RWPE2 (cell line): ENCODE measurements around the gene CD79B.
"Not testable (repeated sequence)": the region's sequence is repeated elsewhere in the genome, so short reads cannot be mapped to it uniquely, and the experiment has no call there.

Source experiments
- ATAC-seq: fragments of 200-7000 bp; cut with Tn5 transposase; 3 replicates; pipeline ENCODE4 v1.9.1; 2021; ENCODE audit warnings: low read depth
- DNase-seq: peaks from one replicate; pipeline ENCODE4 v3.0.0-alpha.2; 2020; ENCODE audit warnings: low spot score
- H3K27ac ChIP-seq: fragments of 450-650 bp; 2 replicates; pipeline ENCODE4 v1.5.1; 2017; ENCODE audit warnings: mild to moderate bottlenecking; ENCODE audit not compliant: poor library complexity, severe bottlenecking
- H3K27me3 ChIP-seq: fragments of 250-450 bp; sonication (Bioruptor Pico); 2 replicates; pipeline ENCODE4 v1.5.1; 2021; ENCODE audit warnings: mild to moderate bottlenecking, moderate library complexity; ENCODE audit not compliant: insufficient read depth, poor library complexity, severe bottlenecking
- H3K36me3 ChIP-seq: fragments of 250-450 bp; sonication (Bioruptor Pico); 2 replicates; pipeline ENCODE4 v1.5.1; 2020; ENCODE audit warnings: low read depth, mild to moderate bottlenecking, moderate library complexity
- H3K4me1 ChIP-seq: fragments of 250-450 bp; sonication (Bioruptor Pico); 2 replicates; pipeline ENCODE4 v1.5.1; 2021; ENCODE audit warnings: mild to moderate bottlenecking, moderate library complexity; ENCODE audit not compliant: insufficient read depth, poor library complexity, severe bottlenecking
- H3K4me3 ChIP-seq: fragments of 250-450 bp; sonication (Bioruptor Pico); 2 replicates; pipeline ENCODE4 v1.5.1; 2021; ENCODE audit warnings: mild to moderate bottlenecking, moderate library complexity; ENCODE audit not compliant: severe bottlenecking
- H3K9me3 ChIP-seq: fragments of 250-450 bp; sonication (Bioruptor Pico); 2 replicates; pipeline ENCODE4 v1.5.1; 2021; ENCODE audit warnings: mild to moderate bottlenecking, moderate library complexity; ENCODE audit not compliant: severe bottlenecking
- TF ChIP-seq, protein P1 (sequence below): fragments of 450-650 bp; IDR thresholded peaks from one replicate; pipeline ENCODE4 v1.5.1; 2017; ENCODE audit warnings: mild to moderate bottlenecking, moderate library complexity; ENCODE audit not compliant: poor library complexity, severe bottlenecking

Gene CD79B

DNA sequence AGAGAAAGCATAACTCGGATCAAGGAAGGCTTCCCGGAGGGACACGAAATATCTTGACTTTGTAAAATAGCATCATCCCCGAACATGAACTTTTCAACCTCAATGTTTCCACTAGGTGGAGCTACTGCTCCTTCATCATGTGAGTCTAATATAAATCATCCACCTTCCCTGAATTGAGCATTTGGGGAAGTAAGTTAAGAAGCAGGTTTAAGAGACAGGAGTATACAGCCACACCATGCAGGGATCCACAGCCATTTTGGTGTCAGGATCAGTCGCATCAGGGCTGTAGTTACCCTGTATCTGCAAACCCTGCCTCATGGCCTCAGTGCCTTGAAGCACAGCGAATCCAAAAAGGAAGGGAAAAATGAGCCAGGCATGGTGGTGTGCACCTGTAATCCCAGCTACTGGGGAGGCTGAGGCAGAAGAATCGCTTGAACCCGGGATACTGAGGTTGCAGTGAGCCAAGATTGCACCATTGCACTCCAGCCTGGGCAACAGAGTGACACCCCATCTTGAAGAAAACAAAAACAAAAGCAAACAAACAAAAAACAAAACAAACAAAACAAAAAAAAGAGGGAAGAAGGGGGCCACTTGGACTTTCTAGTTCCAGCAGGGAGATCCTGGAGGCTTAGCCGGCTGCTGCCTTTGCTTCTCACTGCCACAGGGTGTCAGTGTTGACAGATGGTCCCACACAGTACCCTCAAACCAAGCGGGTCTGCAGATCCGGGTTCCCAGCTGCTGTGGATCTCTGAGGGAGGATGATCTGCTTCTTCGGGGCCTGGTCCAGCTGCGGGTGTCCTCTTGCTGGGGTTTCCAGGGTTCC is 42.9 kb downstream of the CD79B start:
- H3K4me1 ChIP-seq, H3K27me3 ChIP-seq, DNase-seq, H3K4me3 ChIP-seq, H3K9me3 ChIP-seq, H3K36me3 ChIP-seq, H3K27ac ChIP-seq: not testable (repeated sequence)
- peak; percentile 69; the same call in 2 of the 3 replicates for ATAC-seq
- TF ChIP-seq, protein P1, sequence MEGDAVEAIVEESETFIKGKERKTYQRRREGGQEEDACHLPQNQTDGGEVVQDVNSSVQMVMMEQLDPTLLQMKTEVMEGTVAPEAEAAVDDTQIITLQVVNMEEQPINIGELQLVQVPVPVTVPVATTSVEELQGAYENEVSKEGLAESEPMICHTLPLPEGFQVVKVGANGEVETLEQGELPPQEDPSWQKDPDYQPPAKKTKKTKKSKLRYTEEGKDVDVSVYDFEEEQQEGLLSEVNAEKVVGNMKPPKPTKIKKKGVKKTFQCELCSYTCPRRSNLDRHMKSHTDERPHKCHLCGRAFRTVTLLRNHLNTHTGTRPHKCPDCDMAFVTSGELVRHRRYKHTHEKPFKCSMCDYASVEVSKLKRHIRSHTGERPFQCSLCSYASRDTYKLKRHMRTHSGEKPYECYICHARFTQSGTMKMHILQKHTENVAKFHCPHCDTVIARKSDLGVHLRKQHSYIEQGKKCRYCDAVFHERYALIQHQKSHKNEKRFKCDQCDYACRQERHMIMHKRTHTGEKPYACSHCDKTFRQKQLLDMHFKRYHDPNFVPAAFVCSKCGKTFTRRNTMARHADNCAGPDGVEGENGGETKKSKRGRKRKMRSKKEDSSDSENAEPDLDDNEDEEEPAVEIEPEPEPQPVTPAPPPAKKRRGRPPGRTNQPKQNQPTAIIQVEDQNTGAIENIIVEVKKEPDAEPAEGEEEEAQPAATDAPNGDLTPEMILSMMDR = peak; percentile 65

DNA sequence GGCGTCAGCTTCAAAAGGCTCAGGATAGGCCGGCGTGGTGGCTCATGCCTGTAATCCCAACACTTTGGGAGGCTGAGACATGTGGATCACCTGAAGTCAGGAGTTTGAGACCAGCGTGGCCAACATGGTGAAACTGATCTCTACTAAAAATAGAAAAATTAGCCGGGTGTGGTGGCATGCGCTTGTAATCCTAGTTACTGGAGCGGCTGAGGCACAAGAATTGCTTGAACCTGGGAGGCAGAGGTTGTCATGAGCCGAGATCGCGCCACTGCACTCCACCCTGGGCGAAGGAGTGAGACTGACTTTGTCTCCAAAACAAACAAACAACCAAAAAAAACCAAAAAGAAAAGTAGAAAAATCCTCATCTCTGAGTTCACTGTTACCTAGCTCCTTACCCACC is 47.0 kb downstream of the CD79B start:
- not testable (repeated sequence) for H3K4me1 ChIP-seq, H3K27me3 ChIP-seq, ATAC-seq, H3K9me3 ChIP-seq, H3K36me3 ChIP-seq, DNase-seq, H3K27ac ChIP-seq, H3K4me3 ChIP-seq

DNA sequence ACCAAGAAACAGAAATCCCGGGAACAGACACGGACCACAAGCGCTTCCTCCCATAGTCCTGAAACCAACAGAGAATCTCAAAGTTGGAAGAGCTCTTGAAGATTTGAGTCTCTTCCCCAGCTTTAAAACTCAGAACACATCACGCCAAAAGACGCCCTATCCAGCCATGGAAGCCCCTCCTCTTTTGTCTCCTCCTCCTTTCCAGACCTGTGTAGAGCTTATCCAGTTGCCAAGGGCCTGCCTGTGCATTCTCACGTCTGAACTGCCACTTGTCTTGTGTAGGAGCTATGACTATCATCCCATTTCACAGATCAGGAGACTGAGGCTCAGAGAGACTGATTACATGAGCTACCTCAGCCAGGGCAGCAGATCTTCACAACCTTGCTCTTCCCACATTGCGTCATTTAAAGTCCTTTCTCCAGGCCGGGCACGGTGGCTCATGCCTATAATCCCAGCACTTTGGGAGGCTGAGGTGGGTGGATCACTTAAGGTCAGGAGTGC is 49.5 kb downstream of the CD79B start:
- not testable (repeated sequence) for H3K9me3 ChIP-seq, H3K4me3 ChIP-seq, H3K36me3 ChIP-seq, ATAC-seq, H3K27ac ChIP-seq, H3K4me1 ChIP-seq, DNase-seq, H3K27me3 ChIP-seq
- TF ChIP-seq, protein P1 = peak; percentile 29

DNA sequence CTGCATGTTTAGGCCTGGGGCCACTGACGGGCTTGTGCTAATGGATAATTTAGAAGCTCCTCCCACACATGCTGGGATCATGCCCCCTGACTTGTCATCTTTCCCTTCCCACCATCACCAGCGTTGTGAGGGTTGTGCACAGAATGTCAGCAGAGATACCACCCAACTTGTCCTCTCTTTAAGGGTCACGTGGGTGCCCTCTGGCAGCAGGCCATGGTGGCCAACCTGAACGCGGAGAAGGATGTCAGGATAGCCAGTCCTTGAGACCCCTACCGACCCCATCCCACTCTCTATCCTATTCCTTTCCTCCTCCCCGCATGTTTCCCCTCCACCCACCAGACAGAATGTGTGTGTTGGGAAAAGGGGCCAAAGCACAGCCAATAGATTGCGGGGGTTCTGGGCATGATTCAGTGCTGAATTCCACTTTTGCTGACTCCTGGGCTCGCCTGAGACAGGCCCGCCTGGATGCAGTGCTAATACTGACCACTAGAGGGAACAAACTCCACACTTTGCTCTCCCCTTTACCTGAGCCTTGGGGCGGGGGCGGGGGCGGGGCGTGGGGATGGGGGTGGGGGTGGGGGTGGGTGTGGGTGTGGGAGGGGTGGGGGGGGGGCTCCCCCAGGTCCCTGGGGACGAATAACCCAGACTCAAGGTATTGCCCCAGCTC is 50.1 kb downstream of the CD79B start, which contains the start of gene GH2:
TSS of gene GH2 (minus strand) at position 10 of the 667 bp plus-strand sequence. CDS start 143 bp downstream, outside the sequence.
- TF ChIP-seq, protein P1 = peak; percentile 37
- no peaks in the 10 kb centered on the region for H3K36me3 ChIP-seq
- no peaks in the 10 kb centered on the region for H3K9me3 ChIP-seq
- no peaks in the 10 kb centered on the region for H3K27me3 ChIP-seq
- H3K4me3 ChIP-seq = no peak within 1 kb of the TSS
- no peaks in the 10 kb centered on the region for H3K4me1 ChIP-seq
- peak; percentile 90 for ATAC-seq
- no peak for DNase-seq
- H3K27ac ChIP-seq = no peak within 1 kb of the TSS

DNA sequence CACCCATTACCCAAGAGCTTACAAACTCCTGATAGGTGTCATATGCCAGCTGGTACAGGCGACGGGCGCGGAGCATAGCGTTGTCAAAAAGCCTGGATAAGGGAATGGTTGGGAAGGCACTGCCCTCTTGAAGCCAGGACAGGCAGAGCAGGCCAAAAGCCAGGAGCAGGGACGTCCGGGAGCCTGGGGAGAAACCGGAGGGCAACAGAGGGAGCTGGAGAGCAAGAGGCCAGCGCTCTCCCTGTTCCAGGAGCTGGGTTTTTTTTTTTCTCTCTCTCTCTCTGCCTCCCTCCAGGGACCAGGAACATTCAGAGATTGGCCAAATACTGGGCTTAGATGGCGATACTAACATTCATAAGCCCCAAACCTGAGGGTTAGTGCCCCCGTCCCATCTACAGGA is 50.8 kb downstream of the CD79B start:
- not testable (repeated sequence) for H3K36me3 ChIP-seq, H3K9me3 ChIP-seq, H3K4me1 ChIP-seq, DNase-seq, ATAC-seq, H3K4me3 ChIP-seq, H3K27ac ChIP-seq, H3K27me3 ChIP-seq
